Fibroblast of lung (primary cell): Measurements from ENCODE around the gene GRM8. TPM values are rescaled to one million over a fixed set of nuclear protein-coding genes. Genes with fewer than 3 reads are reported as not detected.

Experiments
- DNase-seq, 2 donors: peaks; one replicate each; pipeline versions ENCODE4 v3.0.0 to v3.0.0-alpha.2; 2010; ENCODE audit warnings: low read depth in 2 of 2
- H2AFZ ChIP-seq: 2 replicates; pipeline ENCODE4 v1.5.1; 2012; ENCODE audit warnings: low read length, control low read depth, inconsistent platforms
- H3K27ac ChIP-seq: 2 replicates; pipeline ENCODE4 v1.5.1; 2011; ENCODE audit warnings: low read length, control low read depth; ENCODE audit not compliant: insufficient read depth
- H3K27me3 ChIP-seq: 2 replicates; pipeline ENCODE4 v1.5.1; 2011; ENCODE audit warnings: mild to moderate bottlenecking, low read length; ENCODE audit not compliant: control insufficient read depth, insufficient read depth
- H3K36me3 ChIP-seq: 2 replicates; pipeline ENCODE4 v1.5.1; 2011; ENCODE audit warnings: low read length; ENCODE audit not compliant: control insufficient read depth, insufficient read depth
- H3K4me1 ChIP-seq: 2 replicates; pipeline ENCODE4 v1.5.1; 2011; ENCODE audit warnings: low read length; ENCODE audit not compliant: control insufficient read depth, insufficient read depth; ENCODE audit errors: extremely low read depth
- H3K4me2 ChIP-seq: 2 replicates; pipeline ENCODE4 v1.5.1; 2011; ENCODE audit warnings: low read length, control low read depth; ENCODE audit not compliant: insufficient read depth; ENCODE audit errors: extremely low read depth
- H3K4me3 ChIP-seq, 4 experiments: fragments of 200-600 bp in 1 of 4; sonication (generic) in 1 of 4; replicated peaks in 1 of 4; 2 replicates each; pipeline ENCODE4 v1.5.1; 2011 to 2016; ENCODE audit warnings: low read length in 4 of 4, low read depth in 3 of 4, mild to moderate bottlenecking in 3 of 4, control low read depth in 2 of 4, inconsistent platforms in 1 of 4, mixed read lengths in 1 of 4; ENCODE audit not compliant: insufficient read depth in 1 of 4; ENCODE audit errors: control extremely low read depth in 1 of 4
- H3K79me2 ChIP-seq: 2 replicates; pipeline ENCODE4 v1.5.1; 2012; ENCODE audit warnings: mild to moderate bottlenecking, low read length, inconsistent platforms; ENCODE audit not compliant: control insufficient read depth, insufficient read depth
- H3K9ac ChIP-seq: 2 replicates; pipeline ENCODE4 v1.5.1; 2011; ENCODE audit warnings: mild to moderate bottlenecking, low read length, control low read depth; ENCODE audit not compliant: insufficient read depth
- H3K9me3 ChIP-seq: 2 replicates; pipeline ENCODE4 v1.5.1; 2012; ENCODE audit warnings: low read depth, low read length; ENCODE audit not compliant: control insufficient read depth, insufficient read depth
- H4K20me1 ChIP-seq: 2 replicates; pipeline ENCODE4 v1.5.1; 2011; ENCODE audit warnings: low read length; ENCODE audit not compliant: control insufficient read depth, insufficient read depth; ENCODE audit errors: extremely low read depth
- EZH2 ChIP-seq: IDR thresholded peaks from 2 replicates; pipeline ENCODE4 v1.5.1; 2012; ENCODE audit warnings: low read length, control low read depth, mild to moderate bottlenecking; ENCODE audit errors: missing control alignments
- polyA plus RNA-seq, 2 donors: library from polyadenylated mRNA; depleted of rRNA in 1 of 2; stranded (reverse) in 1 of 2; unstranded in 1 of 2; fragments of >200 nt; gene quantifications; 2 replicates each; pipeline ENCODE4 v1.2.1, GENCODE V29; 2011 to 2012; ENCODE audit warnings: missing spikeins in 1 of 2
- total RNA-seq: library from RNA; depleted of rRNA; stranded (reverse); fragments of >200 nt; gene quantifications from 2 replicates; pipeline ENCODE4 v1.2.1, GENCODE V29; 2014
- TF ChIP-seq, protein P1 (sequence below), 2 donors: IDR thresholded peaks in 1 of 2; conservative IDR thresholded peaks in 1 of 2; 1 replicate in 1 of 2; 2 replicates in 1 of 2; pipeline ENCODE4 v1.5.1; 2011 to 2012; ENCODE audit warnings: low read length in 2 of 2, control low read depth in 1 of 2, inconsistent platforms in 1 of 2, low read depth in 1 of 2, mild to moderate bottlenecking in 1 of 2

GRM8 gene
- total and polyA plus RNA-seq, 2 donors (not counting 1 experiment from before 2014, with no cell fraction given) = not detected

DNA sequence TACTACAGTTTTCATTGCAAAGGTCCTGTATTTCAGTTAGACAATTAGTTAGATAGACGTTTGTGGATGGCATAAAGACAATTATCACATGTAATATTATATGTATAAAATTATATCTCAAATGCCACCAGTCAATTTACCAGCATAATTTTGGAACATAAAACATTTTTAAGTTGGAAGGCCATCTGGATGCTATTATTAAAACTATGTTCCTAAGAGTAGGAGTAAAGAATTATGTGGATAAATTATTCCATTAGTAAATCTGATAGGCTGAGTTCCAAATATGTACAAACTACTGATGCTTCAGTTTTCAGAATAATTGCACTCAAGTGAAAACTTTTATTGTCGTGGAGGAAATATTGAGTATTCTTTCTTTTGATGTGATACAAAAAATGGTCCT, 790.3 kb downstream of the GRM8 start:
- no peaks in the 10 kb centered on the region for H3K79me2 ChIP-seq
- no peaks in the 10 kb centered on the region for H3K27me3 ChIP-seq
- no peak for DNase-seq
- no peaks in the 10 kb centered on the region for H3K4me1 ChIP-seq
- H3K4me2 ChIP-seq = no peak overlapping the region
- H4K20me1 ChIP-seq = no peaks in the 10 kb centered on the region
- H3K4me3 ChIP-seq = no peak overlapping the region
- no peak overlapping the region for H2AFZ ChIP-seq
- no peaks in the 10 kb centered on the region for H3K9me3 ChIP-seq
- H3K27ac ChIP-seq = no peak overlapping the region
- TF ChIP-seq EZH2 = no peak
- TF ChIP-seq, protein P1, sequence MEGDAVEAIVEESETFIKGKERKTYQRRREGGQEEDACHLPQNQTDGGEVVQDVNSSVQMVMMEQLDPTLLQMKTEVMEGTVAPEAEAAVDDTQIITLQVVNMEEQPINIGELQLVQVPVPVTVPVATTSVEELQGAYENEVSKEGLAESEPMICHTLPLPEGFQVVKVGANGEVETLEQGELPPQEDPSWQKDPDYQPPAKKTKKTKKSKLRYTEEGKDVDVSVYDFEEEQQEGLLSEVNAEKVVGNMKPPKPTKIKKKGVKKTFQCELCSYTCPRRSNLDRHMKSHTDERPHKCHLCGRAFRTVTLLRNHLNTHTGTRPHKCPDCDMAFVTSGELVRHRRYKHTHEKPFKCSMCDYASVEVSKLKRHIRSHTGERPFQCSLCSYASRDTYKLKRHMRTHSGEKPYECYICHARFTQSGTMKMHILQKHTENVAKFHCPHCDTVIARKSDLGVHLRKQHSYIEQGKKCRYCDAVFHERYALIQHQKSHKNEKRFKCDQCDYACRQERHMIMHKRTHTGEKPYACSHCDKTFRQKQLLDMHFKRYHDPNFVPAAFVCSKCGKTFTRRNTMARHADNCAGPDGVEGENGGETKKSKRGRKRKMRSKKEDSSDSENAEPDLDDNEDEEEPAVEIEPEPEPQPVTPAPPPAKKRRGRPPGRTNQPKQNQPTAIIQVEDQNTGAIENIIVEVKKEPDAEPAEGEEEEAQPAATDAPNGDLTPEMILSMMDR (conservative IDR thresholded peaks at IDR 0.05 in 1 of 2, IDR thresholded peaks at IDR 0.05 in 1 of 2; ENCODE audit: low read depth in 1 of 2, low read length in 2 of 2) = no peak
- no peak overlapping the region for H3K9ac ChIP-seq
- no peaks in the 10 kb centered on the region for H3K36me3 ChIP-seq

DNA sequence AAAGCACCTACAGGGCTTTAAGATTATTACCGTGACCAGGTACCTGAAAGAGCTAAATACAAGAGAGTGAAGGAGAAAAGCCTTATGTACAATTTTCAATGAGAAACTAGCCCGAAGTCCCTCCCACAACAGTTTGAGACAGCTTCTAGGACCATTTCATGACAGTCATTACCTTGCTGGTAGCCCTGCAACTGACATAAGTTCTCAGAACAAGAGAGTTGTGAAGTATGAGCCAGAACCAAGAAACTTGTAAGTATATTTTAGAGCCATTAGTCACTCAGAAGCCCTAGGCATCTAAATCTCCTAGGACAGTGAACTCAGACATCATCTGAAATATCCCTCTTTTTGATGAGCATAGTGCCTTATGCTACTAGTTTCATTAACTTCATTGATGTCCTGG, 792.1 kb downstream of the GRM8 start:
- Histone ChIP-seq H3K4me2 (no peak overlapping the region), H3K4me1 (no peaks in the 10 kb centered on the region), H4K20me1 (no peaks in the 10 kb centered on the region), H3K79me2 (no peaks in the 10 kb centered on the region), H3K27me3 (no peaks in the 10 kb centered on the region), H3K9ac (no peak overlapping the region), H3K27ac (no peak overlapping the region), H3K36me3 (no peaks in the 10 kb centered on the region), H3K9me3 (no peaks in the 10 kb centered on the region), H3K4me3 (no peak overlapping the region), H2AFZ (no peak overlapping the region)
- TF ChIP-seq, protein P1 (conservative IDR thresholded peaks at IDR 0.05 in 1 of 2, IDR thresholded peaks at IDR 0.05 in 1 of 2; ENCODE audit: low read depth in 1 of 2, low read length in 2 of 2) = no peak
- TF ChIP-seq EZH2 = no peak
- DNase-seq = no peak

DNA sequence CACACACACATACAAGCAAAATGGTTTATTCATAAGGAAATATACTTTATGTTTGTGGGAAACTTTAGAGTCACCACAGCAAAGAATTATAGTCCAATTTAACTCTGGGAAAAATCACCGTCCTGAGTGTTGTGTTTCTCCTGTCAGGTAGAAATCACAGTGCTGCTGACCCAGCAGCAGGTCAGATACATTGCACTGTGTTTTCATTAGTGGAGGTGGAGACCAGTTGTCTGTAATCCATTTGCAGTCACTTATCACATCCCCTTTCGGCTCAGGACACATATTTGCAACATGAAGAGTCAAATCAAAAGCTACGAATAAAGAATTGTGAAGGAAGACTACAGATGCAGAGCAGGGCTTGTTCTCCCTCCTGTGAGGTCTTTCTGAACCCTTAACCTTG, 799.6 kb downstream of the GRM8 start:
- Histone ChIP-seq H3K4me3 (no peak overlapping the region), H4K20me1 (no peaks in the 10 kb centered on the region), H3K27me3 (no peaks in the 10 kb centered on the region), H3K27ac (no peak overlapping the region), H3K9me3 (no peaks in the 10 kb centered on the region), H3K4me1 (no peaks in the 10 kb centered on the region), H3K79me2 (no peaks in the 10 kb centered on the region), H3K36me3 (no peaks in the 10 kb centered on the region), H3K4me2 (no peak overlapping the region), H3K9ac (no peak overlapping the region), H2AFZ (no peak overlapping the region)
- TF ChIP-seq EZH2 = no peak
- TF ChIP-seq, protein P1 (conservative IDR thresholded peaks at IDR 0.05 in 1 of 2, IDR thresholded peaks at IDR 0.05 in 1 of 2; ENCODE audit: low read depth in 1 of 2, low read length in 2 of 2) = no peak
- DNase-seq = no peak
